Testis (tissue), 2 donors: Measurements from ENCODE around the gene AGTR2.

Experiments used
- POLR2A ChIP-seq: fragments of 450-650 bp; IDR thresholded peaks from one replicate; pipeline ENCODE4 v1.6.1; 2017; ENCODE audit warnings: antibody characterized with exemption, mild to moderate bottlenecking, moderate library complexity
- TF ChIP-seq, protein P1 (sequence below), 3 experiments: fragments of 450-650 bp in 2 of 3; fragments of 200-600 bp in 1 of 3; sonication (generic) in 1 of 3; IDR thresholded peaks; one replicate each; pipeline ENCODE4 v1.5.1; 2016 to 2019; ENCODE audit warnings: antibody characterized with exemption in 3 of 3, mild to moderate bottlenecking in 2 of 3, moderate library complexity in 1 of 3

DNA sequence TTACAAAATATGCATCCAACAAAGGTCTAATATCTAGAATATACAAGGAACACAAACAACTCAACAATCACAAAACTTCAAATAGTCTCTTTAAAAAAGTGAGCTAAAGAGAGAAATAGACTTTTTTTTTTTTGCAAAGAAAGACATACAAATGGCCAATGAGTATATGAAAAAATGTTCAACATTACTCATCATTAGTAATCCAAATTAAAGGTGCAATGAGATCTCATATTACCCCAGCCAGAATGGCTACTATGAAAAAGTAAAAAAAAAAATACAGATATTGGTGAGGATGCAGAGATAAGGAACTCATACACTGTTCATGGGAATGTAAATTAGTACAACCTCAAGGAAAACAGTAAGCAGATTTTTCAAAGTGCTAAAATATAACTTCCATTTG is 24.1 kb downstream of the AGTR2 start:
- TF ChIP-seq, protein P1, sequence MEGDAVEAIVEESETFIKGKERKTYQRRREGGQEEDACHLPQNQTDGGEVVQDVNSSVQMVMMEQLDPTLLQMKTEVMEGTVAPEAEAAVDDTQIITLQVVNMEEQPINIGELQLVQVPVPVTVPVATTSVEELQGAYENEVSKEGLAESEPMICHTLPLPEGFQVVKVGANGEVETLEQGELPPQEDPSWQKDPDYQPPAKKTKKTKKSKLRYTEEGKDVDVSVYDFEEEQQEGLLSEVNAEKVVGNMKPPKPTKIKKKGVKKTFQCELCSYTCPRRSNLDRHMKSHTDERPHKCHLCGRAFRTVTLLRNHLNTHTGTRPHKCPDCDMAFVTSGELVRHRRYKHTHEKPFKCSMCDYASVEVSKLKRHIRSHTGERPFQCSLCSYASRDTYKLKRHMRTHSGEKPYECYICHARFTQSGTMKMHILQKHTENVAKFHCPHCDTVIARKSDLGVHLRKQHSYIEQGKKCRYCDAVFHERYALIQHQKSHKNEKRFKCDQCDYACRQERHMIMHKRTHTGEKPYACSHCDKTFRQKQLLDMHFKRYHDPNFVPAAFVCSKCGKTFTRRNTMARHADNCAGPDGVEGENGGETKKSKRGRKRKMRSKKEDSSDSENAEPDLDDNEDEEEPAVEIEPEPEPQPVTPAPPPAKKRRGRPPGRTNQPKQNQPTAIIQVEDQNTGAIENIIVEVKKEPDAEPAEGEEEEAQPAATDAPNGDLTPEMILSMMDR (IDR thresholded peaks at IDR 0.05): no peak
- TF ChIP-seq POLR2A: no peak
